ENCODE measurements around the gene BRD4. TPM values are rescaled to one million over a fixed set of nuclear protein-coding genes. Genes with fewer than 3 reads are reported as not detected.
A peak's percentile ranks its signal among the peaks of the same experiment; 100 is the strongest.

Gene BRD4
- total and polyA plus RNA-seq, 2 experiments from 2014 or later, result 63.8 to 115 TPM

DNA sequence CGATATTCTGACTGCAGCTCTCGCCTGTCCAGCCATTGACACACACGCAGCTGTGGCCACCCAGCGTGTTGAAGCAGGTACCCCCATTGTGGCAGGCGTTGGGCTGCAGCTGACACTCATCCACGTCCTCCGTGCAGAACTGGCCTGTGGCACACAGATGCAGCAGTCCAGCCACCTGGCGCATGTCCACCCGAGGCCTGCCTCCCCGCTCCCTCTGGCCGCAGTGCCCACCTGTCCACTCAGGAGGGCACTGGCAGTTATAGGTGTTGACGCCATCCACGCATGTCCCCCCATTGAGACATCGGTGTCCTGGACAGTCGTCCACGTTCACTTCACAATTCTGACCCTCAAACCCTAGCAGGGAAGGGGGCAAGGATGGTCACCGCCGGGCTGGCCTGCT is 140.8 kb downstream of the BRD4 start (continued):
- TF ChIP-seq, protein P1, sequence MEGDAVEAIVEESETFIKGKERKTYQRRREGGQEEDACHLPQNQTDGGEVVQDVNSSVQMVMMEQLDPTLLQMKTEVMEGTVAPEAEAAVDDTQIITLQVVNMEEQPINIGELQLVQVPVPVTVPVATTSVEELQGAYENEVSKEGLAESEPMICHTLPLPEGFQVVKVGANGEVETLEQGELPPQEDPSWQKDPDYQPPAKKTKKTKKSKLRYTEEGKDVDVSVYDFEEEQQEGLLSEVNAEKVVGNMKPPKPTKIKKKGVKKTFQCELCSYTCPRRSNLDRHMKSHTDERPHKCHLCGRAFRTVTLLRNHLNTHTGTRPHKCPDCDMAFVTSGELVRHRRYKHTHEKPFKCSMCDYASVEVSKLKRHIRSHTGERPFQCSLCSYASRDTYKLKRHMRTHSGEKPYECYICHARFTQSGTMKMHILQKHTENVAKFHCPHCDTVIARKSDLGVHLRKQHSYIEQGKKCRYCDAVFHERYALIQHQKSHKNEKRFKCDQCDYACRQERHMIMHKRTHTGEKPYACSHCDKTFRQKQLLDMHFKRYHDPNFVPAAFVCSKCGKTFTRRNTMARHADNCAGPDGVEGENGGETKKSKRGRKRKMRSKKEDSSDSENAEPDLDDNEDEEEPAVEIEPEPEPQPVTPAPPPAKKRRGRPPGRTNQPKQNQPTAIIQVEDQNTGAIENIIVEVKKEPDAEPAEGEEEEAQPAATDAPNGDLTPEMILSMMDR (conservative IDR thresholded peaks at IDR 0.05; ENCODE audit: low read depth in 2 of 2), result no peak
- TF ChIP-seq EZH2 (IDR thresholded peaks at IDR 0.05; ENCODE audit: low read depth, unreplicated experiment) (no peak), EZH2phosphoT487 (IDR thresholded peaks at IDR 0.05; ENCODE audit: unreplicated experiment) (no peak), CREB1 (CRISPR knock-in tag; IDR thresholded peaks at IDR 0.05; ENCODE audit: low read depth) (no peak), POLR2AphosphoS5 (IDR thresholded peaks at IDR 0.05; ENCODE audit: low read depth) (no peak), JUNB (IDR thresholded peaks at IDR 0.05; ENCODE audit: unreplicated experiment) (no peak), ZNF331 (CRISPR knock-in tag; IDR thresholded peaks at IDR 0.05; ENCODE audit: low read depth) (no peak)
- TF ChIP-seq, protein P2, sequence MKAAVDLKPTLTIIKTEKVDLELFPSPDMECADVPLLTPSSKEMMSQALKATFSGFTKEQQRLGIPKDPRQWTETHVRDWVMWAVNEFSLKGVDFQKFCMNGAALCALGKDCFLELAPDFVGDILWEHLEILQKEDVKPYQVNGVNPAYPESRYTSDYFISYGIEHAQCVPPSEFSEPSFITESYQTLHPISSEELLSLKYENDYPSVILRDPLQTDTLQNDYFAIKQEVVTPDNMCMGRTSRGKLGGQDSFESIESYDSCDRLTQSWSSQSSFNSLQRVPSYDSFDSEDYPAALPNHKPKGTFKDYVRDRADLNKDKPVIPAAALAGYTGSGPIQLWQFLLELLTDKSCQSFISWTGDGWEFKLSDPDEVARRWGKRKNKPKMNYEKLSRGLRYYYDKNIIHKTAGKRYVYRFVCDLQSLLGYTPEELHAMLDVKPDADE (IDR thresholded peaks at IDR 0.05), result no peak

DNA sequence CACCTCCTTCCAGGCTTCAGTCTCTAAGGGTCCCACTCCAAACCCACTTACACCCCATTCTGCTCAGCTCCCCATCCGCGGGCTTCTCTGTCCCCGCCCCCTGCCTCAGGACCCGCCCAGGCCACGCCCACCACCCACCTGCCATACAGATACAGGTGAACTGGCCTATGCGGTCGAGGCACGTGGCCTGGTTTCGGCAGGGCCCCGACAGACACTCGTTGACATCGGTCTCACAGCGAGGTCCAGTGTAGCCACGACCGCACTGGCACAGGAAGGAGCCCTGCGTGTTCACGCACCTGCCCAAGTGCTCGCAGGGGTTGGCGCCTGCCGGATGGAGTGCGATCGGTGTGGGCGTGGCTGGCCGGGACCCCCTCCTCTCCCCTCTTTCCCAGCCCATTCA is 143.5 kb downstream of the BRD4 start:
- H3K27me3 Mint-ChIP-seq (ENCODE audit: insufficient read depth, low read depth, poor library complexity), result peaks cover 6% of the 10 kb centered on the region
- no peak overlapping the region for H2AFZ ChIP-seq
- no peak overlapping the region for H3K4me2 ChIP-seq
- no peaks in the 10 kb centered on the region for H3K4me1 ChIP-seq (ENCODE audit: insufficient read depth)
- peaks cover 5% of the 10 kb centered on the region; the same call in 1 of the 2 replicates for H3F3A ChIP-seq (replicated peaks; ENCODE audit: low read depth)
- no peak overlapping the region for H3K27ac Mint-ChIP-seq
- no peaks in the 10 kb centered on the region for H3K9me3 Mint-ChIP-seq
- no peak for TF ChIP-seq EZH2phosphoT487 (IDR thresholded peaks at IDR 0.05; ENCODE audit: unreplicated experiment)
- H3K79me2 ChIP-seq (replicated peaks; ENCODE audit: insufficient read depth), result peaks cover 20% of the 10 kb centered on the region
- H3K36me3 ChIP-seq (ENCODE audit: insufficient read depth), result peaks cover 19% of the 10 kb centered on the region
- DNase-seq (ENCODE audit: low spot score), result peak; percentile 43
- H3K4me1 Mint-ChIP-seq, result no peaks in the 10 kb centered on the region
- ATAC-seq, result peak; percentile 42; the same call in 2 of the 3 replicates
- no peak overlapping the region for H3K4me3 Mint-ChIP-seq
- no peaks in the 10 kb centered on the region for H3K27me3 ChIP-seq (ENCODE audit: insufficient read depth)
- no peak overlapping the region for H3K27ac ChIP-seq (ENCODE audit: low read depth)
- peaks cover 23% of the 10 kb centered on the region for H4K20me1 ChIP-seq (replicated peaks; ENCODE audit: insufficient read depth)
- peaks cover 89% of the 10 kb centered on the region for H3K36me3 Mint-ChIP-seq (ENCODE audit: low read depth)
- H3K9me2 ChIP-seq (ENCODE audit: insufficient read depth), result no peaks in the 10 kb centered on the region
- no peak overlapping the region for H3K4me3 ChIP-seq

DNA sequence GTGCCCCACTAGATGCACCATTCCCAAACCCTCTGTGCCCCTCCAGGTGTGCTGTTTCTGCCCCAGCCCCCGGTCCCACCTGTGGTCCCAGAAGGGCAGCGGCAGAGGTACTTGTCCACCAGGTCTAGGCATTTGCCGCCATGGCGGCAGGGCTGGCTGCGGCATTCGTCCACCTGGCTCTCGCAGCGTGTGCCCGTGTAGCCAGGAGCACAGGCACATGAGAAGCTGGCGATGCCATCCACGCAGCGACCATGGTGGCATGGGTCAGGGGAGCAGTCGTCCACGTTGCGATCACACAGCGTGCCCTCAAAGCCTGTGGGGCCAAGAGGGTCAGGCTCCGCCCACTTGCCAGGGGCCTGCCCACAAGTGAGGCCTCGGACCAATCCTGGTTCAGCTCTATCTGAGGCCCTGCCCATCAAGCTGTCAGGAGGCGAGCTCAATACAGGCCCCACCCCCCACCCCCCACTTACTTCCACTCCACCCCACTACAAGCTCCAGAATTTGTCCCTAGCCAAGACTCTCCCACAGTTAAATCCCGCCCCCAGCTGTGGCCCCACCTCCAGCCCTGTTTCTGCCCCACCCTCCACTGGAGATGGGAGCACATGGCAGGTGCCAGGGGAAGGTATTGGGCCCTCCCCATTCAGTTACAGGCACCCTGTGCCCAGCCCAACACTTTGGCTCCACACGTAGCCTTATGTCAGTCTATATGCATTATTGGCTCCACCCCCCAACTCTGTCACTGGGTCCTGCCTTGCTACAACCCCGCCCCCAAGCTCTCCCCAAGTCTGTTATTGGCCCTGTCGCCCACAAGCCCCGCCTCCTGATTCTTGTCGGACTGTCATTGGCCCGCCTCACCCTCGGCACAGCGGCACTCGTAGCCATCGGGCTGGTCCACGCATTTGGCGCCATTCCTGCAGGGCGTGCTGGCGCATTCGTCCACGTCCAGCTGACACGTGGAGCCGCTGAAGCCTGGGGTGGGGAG is 145.0 kb downstream of the BRD4 start:
- Histone ChIP-seq H3K9me2 (ENCODE audit: insufficient read depth) (no peaks in the 10 kb centered on the region), H3K36me3 (ENCODE audit: insufficient read depth) (peaks cover 19% of the 10 kb centered on the region; the same call in 1 of the 2 replicates), H3K4me2 (no peak overlapping the region), H3F3A (replicated peaks; ENCODE audit: low read depth) (peaks cover 5% of the 10 kb centered on the region; the same call in 1 of the 2 replicates), H3K4me1 (ENCODE audit: insufficient read depth) (no peaks in the 10 kb centered on the region), H3K4me3 (no peak overlapping the region), H3K27me3 (ENCODE audit: insufficient read depth) (no peaks in the 10 kb centered on the region), H4K20me1 (replicated peaks; ENCODE audit: insufficient read depth) (peaks cover 12% of the 10 kb centered on the region), H2AFZ (no peak overlapping the region), H3K79me2 (replicated peaks; ENCODE audit: insufficient read depth) (peaks cover 5% of the 10 kb centered on the region), H3K27ac (ENCODE audit: low read depth) (no peak overlapping the region)
- Mint-ChIP-seq H3K4me1 (no peaks in the 10 kb centered on the region), H3K4me3 (no peak overlapping the region), H3K27ac (no peak overlapping the region), H3K9me3 (no peaks in the 10 kb centered on the region), H3K27me3 (ENCODE audit: insufficient read depth, low read depth, poor library complexity) (peaks cover 6% of the 10 kb centered on the region), H3K36me3 (ENCODE audit: low read depth) (peaks cover 85% of the 10 kb centered on the region)
- DNase-seq (ENCODE audit: low spot score) (peak; percentile 82), ATAC-seq (peak; percentile 81)
- TF ChIP-seq, protein P3, sequence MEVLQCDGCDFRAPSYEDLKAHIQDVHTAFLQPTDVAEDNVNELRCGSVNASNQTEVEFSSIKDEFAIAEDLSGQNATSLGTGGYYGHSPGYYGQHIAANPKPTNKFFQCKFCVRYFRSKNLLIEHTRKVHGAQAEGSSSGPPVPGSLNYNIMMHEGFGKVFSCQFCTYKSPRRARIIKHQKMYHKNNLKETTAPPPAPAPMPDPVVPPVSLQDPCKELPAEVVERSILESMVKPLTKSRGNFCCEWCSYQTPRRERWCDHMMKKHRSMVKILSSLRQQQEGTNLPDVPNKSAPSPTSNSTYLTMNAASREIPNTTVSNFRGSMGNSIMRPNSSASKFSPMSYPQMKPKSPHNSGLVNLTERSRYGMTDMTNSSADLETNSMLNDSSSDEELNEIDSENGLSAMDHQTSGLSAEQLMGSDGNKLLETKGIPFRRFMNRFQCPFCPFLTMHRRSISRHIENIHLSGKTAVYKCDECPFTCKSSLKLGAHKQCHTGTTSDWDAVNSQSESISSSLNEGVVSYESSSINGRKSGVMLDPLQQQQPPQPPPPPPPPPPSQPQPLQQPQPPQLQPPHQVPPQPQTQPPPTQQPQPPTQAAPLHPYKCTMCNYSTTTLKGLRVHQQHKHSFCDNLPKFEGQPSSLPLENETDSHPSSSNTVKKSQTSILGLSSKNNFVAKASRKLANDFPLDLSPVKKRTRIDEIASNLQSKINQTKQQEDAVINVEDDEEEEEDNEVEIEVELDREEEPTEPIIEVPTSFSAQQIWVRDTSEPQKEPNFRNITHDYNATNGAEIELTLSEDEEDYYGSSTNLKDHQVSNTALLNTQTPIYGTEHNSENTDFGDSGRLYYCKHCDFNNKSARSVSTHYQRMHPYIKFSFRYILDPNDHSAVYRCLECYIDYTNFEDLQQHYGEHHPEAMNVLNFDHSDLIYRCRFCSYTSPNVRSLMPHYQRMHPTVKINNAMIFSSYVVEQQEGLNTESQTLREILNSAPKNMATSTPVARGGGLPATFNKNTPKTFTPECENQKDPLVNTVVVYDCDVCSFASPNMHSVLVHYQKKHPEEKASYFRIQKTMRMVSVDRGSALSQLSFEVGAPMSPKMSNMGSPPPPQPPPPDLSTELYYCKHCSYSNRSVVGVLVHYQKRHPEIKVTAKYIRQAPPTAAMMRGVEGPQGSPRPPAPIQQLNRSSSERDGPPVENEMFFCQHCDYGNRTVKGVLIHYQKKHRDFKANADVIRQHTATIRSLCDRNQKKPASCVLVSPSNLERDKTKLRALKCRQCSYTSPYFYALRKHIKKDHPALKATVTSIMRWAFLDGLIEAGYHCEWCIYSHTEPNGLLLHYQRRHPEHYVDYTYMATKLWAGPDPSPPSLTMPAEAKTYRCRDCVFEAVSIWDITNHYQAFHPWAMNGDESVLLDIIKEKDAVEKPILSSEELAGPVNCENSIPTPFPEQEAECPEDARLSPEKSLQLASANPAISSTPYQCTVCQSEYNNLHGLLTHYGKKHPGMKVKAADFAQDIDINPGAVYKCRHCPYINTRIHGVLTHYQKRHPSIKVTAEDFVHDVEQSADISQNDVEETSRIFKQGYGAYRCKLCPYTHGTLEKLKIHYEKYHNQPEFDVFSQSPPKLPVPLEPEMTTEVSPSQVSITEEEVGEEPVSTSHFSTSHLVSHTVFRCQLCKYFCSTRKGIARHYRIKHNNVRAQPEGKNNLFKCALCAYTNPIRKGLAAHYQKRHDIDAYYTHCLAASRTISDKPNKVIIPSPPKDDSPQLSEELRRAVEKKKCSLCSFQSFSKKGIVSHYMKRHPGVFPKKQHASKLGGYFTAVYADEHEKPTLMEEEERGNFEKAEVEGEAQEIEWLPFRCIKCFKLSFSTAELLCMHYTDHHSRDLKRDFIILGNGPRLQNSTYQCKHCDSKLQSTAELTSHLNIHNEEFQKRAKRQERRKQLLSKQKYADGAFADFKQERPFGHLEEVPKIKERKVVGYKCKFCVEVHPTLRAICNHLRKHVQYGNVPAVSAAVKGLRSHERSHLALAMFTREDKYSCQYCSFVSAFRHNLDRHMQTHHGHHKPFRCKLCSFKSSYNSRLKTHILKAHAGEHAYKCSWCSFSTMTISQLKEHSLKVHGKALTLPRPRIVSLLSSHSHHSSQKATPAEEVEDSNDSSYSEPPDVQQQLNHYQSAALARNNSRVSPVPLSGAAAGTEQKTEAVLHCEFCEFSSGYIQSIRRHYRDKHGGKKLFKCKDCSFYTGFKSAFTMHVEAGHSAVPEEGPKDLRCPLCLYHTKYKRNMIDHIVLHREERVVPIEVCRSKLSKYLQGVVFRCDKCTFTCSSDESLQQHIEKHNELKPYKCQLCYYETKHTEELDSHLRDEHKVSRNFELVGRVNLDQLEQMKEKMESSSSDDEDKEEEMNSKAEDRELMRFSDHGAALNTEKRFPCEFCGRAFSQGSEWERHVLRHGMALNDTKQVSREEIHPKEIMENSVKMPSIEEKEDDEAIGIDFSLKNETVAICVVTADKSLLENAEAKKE (CRISPR knock-in tag; IDR thresholded peaks at IDR 0.05), result no peak
- no peak for TF ChIP-seq STAT1 (IDR thresholded peaks at IDR 0.05; ENCODE audit: unreplicated experiment)
